ENCODE data around the gene HIP1.
"Not testable (repeated sequence)": the region's sequence is repeated elsewhere in the genome, so short reads cannot be mapped to it uniquely, and the experiment has no call there.

GRCh38 chr7:75783058-75783457 lies 44.3 kb upstream of the HIP1 start:
- TF ChIP-seq, protein P1, sequence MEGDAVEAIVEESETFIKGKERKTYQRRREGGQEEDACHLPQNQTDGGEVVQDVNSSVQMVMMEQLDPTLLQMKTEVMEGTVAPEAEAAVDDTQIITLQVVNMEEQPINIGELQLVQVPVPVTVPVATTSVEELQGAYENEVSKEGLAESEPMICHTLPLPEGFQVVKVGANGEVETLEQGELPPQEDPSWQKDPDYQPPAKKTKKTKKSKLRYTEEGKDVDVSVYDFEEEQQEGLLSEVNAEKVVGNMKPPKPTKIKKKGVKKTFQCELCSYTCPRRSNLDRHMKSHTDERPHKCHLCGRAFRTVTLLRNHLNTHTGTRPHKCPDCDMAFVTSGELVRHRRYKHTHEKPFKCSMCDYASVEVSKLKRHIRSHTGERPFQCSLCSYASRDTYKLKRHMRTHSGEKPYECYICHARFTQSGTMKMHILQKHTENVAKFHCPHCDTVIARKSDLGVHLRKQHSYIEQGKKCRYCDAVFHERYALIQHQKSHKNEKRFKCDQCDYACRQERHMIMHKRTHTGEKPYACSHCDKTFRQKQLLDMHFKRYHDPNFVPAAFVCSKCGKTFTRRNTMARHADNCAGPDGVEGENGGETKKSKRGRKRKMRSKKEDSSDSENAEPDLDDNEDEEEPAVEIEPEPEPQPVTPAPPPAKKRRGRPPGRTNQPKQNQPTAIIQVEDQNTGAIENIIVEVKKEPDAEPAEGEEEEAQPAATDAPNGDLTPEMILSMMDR (IDR thresholded peaks at IDR 0.05; ENCODE audit: low read length): not testable (repeated sequence)
- TF ChIP-seq EZH2 (IDR thresholded peaks at IDR 0.05; ENCODE audit: borderline replicate concordance, low read length): not testable (repeated sequence)
